ENCODE data around the gene LTB.

LTB gene

GRCh38 chr6:31585491-31585890 is 3.3 kb upstream of the LTB start:
- Histone ChIP-seq H3K4me1 (ENCODE audit: control insufficient read depth in 1 of 2, insufficient read depth in 2 of 2, low read length in 2 of 2) (peaks cover 15 to 29% of the 10 kb centered on the region in 2 donors), H3K27ac (ENCODE audit: low read depth, low read length) (no peak overlapping the region), H3K9ac (ENCODE audit: low read depth in 1 of 2, low read length in 2 of 2) (no peak overlapping the region)

GRCh38 chr6:31581434-31582229 is 592 bp downstream of the LTB start:
- H3K36me3 ChIP-seq (ENCODE audit: control insufficient read depth in 1 of 2, insufficient read depth in 2 of 2, low read length in 2 of 2): no peaks in the 10 kb centered on the region
- peak overlapping the region; percentile 91 to 92 for H3K4me3 ChIP-seq (ENCODE audit: low read depth in 1 of 2, low read length in 2 of 2)
- peak overlapping the region; percentile 64 for H3K27ac ChIP-seq (ENCODE audit: low read depth, low read length)
- H3K9ac ChIP-seq (ENCODE audit: low read depth in 1 of 2, low read length in 2 of 2): peak overlapping the region; percentile 71 to 99
- peaks cover 0 to 5% of the 10 kb centered on the region in 2 donors for H3K27me3 ChIP-seq (ENCODE audit: control insufficient read depth in 1 of 2, insufficient read depth in 2 of 2, low read length in 2 of 2)
- H3K4me1 ChIP-seq (ENCODE audit: control insufficient read depth in 1 of 2, insufficient read depth in 2 of 2, low read length in 2 of 2): peaks cover 17 to 28% of the 10 kb centered on the region in 2 donors
- no peaks in the 10 kb centered on the region for H3K9me3 ChIP-seq (ENCODE audit: control insufficient read depth in 1 of 2, low read length in 2 of 2)

More at GRCh38 chr6:31585491-31585890, 3.3 kb upstream of the LTB start:
- no peak overlapping the region for H3K4me3 ChIP-seq (ENCODE audit: low read depth in 1 of 2, low read length in 2 of 2)
- H3K9me3 ChIP-seq (ENCODE audit: control insufficient read depth in 1 of 2, low read length in 2 of 2): no peaks in the 10 kb centered on the region
- peaks cover 0 to 5% of the 10 kb centered on the region in 2 donors for H3K27me3 ChIP-seq (ENCODE audit: control insufficient read depth in 1 of 2, insufficient read depth in 2 of 2, low read length in 2 of 2)
- H3K36me3 ChIP-seq (ENCODE audit: control insufficient read depth in 1 of 2, insufficient read depth in 2 of 2, low read length in 2 of 2): no peaks in the 10 kb centered on the region

- no peaks in the 10 kb centered on the region for H3K9me3 ChIP-seq (ENCODE audit: control insufficient read depth in 1 of 2, low read length in 2 of 2)
- H3K9ac ChIP-seq (ENCODE audit: low read depth in 1 of 2, low read length in 2 of 2): peak overlapping the region; percentile 71 to 99
- peaks cover 17 to 23% of the 10 kb centered on the region in 2 donors for H3K4me1 ChIP-seq (ENCODE audit: control insufficient read depth in 1 of 2, insufficient read depth in 2 of 2, low read length in 2 of 2)
- H3K4me3 ChIP-seq (ENCODE audit: low read depth in 1 of 2, low read length in 2 of 2): peak overlapping the region; percentile 91 to 92
- peaks cover 0 to 5% of the 10 kb centered on the region in 2 donors for H3K27me3 ChIP-seq (ENCODE audit: control insufficient read depth in 1 of 2, insufficient read depth in 2 of 2, low read length in 2 of 2)
- H3K36me3 ChIP-seq (ENCODE audit: control insufficient read depth in 1 of 2, insufficient read depth in 2 of 2, low read length in 2 of 2): no peaks in the 10 kb centered on the region
- peak overlapping the region; percentile 64 for H3K27ac ChIP-seq (ENCODE audit: low read depth, low read length)
Observed at GRCh38 chr6:31580807-31581433, 1.3 kb downstream of the LTB start.

- H3K27ac ChIP-seq (ENCODE audit: low read depth, low read length): no peak overlapping the region
- no peaks in the 10 kb centered on the region for H3K9me3 ChIP-seq (ENCODE audit: control insufficient read depth in 1 of 2, low read length in 2 of 2)
- H3K4me1 ChIP-seq (ENCODE audit: control insufficient read depth in 1 of 2, insufficient read depth in 2 of 2, low read length in 2 of 2): peaks cover 17 to 18% of the 10 kb centered on the region in 2 donors
- peak overlapping the region; percentile 71 to 99 for H3K9ac ChIP-seq (ENCODE audit: low read depth in 1 of 2, low read length in 2 of 2)
- no peaks in the 10 kb centered on the region for H3K36me3 ChIP-seq (ENCODE audit: control insufficient read depth in 1 of 2, insufficient read depth in 2 of 2, low read length in 2 of 2)
- H3K4me3 ChIP-seq (ENCODE audit: low read depth in 1 of 2, low read length in 2 of 2): peak overlapping the region; percentile 91 to 92
- peaks cover 4 to 5% of the 10 kb centered on the region in 2 donors for H3K27me3 ChIP-seq (ENCODE audit: control insufficient read depth in 1 of 2, insufficient read depth in 2 of 2, low read length in 2 of 2)
Observed at GRCh38 chr6:31580438-31580740, 1.8 kb downstream of the LTB start.

- Histone ChIP-seq H3K9me3 (ENCODE audit: control insufficient read depth in 1 of 2, low read length in 2 of 2) (no peaks in the 10 kb centered on the region), H3K9ac (ENCODE audit: low read depth in 1 of 2, low read length in 2 of 2) (peak overlapping the region; percentile 71 to 99), H3K36me3 (ENCODE audit: control insufficient read depth in 1 of 2, insufficient read depth in 2 of 2, low read length in 2 of 2) (no peaks in the 10 kb centered on the region), H3K27me3 (ENCODE audit: control insufficient read depth in 1 of 2, insufficient read depth in 2 of 2, low read length in 2 of 2) (peaks cover 5% of the 10 kb centered on the region in 2 donors), H3K4me3 (ENCODE audit: low read depth in 1 of 2, low read length in 2 of 2) (peak overlapping the region; percentile 25 to 91), H3K27ac (ENCODE audit: low read depth, low read length) (no peak overlapping the region), H3K4me1 (ENCODE audit: control insufficient read depth in 1 of 2, insufficient read depth in 2 of 2, low read length in 2 of 2) (peaks cover 17% of the 10 kb centered on the region in 2 donors)
Observed at GRCh38 chr6:31579546-31580437, 2.4 kb downstream of the LTB start.

- Histone ChIP-seq H3K9me3 (ENCODE audit: control insufficient read depth in 1 of 2, low read length in 2 of 2) (no peaks in the 10 kb centered on the region), H3K27me3 (ENCODE audit: control insufficient read depth in 1 of 2, insufficient read depth in 2 of 2, low read length in 2 of 2) (peaks cover 5% of the 10 kb centered on the region in 2 donors), H3K36me3 (ENCODE audit: control insufficient read depth in 1 of 2, insufficient read depth in 2 of 2, low read length in 2 of 2) (no peaks in the 10 kb centered on the region), H3K27ac (ENCODE audit: low read depth, low read length) (no peak overlapping the region), H3K9ac (ENCODE audit: low read depth in 1 of 2, low read length in 2 of 2) (no peak overlapping the region), H3K4me1 (ENCODE audit: control insufficient read depth in 1 of 2, insufficient read depth in 2 of 2, low read length in 2 of 2) (peaks cover 17% of the 10 kb centered on the region in 2 donors), H3K4me3 (ENCODE audit: low read depth in 1 of 2, low read length in 2 of 2) (no peak overlapping the region)
Observed at GRCh38 chr6:31579119-31579505, 3.1 kb downstream of the LTB start.

GRCh38 chr6:31578184-31579118 is 3.8 kb downstream of the LTB start:
- Histone ChIP-seq H3K9me3 (ENCODE audit: control insufficient read depth in 1 of 2, low read length in 2 of 2) (no peaks in the 10 kb centered on the region), H3K27me3 (ENCODE audit: control insufficient read depth in 1 of 2, insufficient read depth in 2 of 2, low read length in 2 of 2) (peaks cover 5% of the 10 kb centered on the region in 2 donors), H3K9ac (ENCODE audit: low read depth in 1 of 2, low read length in 2 of 2) (no peak overlapping the region), H3K4me1 (ENCODE audit: control insufficient read depth in 1 of 2, insufficient read depth in 2 of 2, low read length in 2 of 2) (peaks cover 17% of the 10 kb centered on the region in 2 donors), H3K27ac (ENCODE audit: low read depth, low read length) (no peak overlapping the region), H3K36me3 (ENCODE audit: control insufficient read depth in 1 of 2, insufficient read depth in 2 of 2, low read length in 2 of 2) (no peaks in the 10 kb centered on the region), H3K4me3 (ENCODE audit: low read depth in 1 of 2, low read length in 2 of 2) (no peak overlapping the region)

- H3K9ac ChIP-seq (ENCODE audit: low read depth in 1 of 2, low read length in 2 of 2): no peak overlapping the region
- peaks cover 1 to 5% of the 10 kb centered on the region in 2 donors for H3K27me3 ChIP-seq (ENCODE audit: control insufficient read depth in 1 of 2, insufficient read depth in 2 of 2, low read length in 2 of 2)
- H3K9me3 ChIP-seq (ENCODE audit: control insufficient read depth in 1 of 2, low read length in 2 of 2): no peaks in the 10 kb centered on the region
- H3K4me1 ChIP-seq (ENCODE audit: control insufficient read depth in 1 of 2, insufficient read depth in 2 of 2, low read length in 2 of 2): peaks cover 12 to 17% of the 10 kb centered on the region in 2 donors
- H3K27ac ChIP-seq (ENCODE audit: low read depth, low read length): no peak overlapping the region
- H3K36me3 ChIP-seq (ENCODE audit: control insufficient read depth in 1 of 2, insufficient read depth in 2 of 2, low read length in 2 of 2): no peaks in the 10 kb centered on the region
- H3K4me3 ChIP-seq (ENCODE audit: low read depth in 1 of 2, low read length in 2 of 2): peak overlapping the region; percentile 51 to 60
Observed at GRCh38 chr6:31577579-31577966, 4.7 kb downstream of the LTB start.

- Histone ChIP-seq H3K9me3 (ENCODE audit: control insufficient read depth in 1 of 2, low read length in 2 of 2) (no peaks in the 10 kb centered on the region), H3K27me3 (ENCODE audit: control insufficient read depth in 1 of 2, insufficient read depth in 2 of 2, low read length in 2 of 2) (peaks cover 0 to 5% of the 10 kb centered on the region in 2 donors), H3K4me1 (ENCODE audit: control insufficient read depth in 1 of 2, insufficient read depth in 2 of 2, low read length in 2 of 2) (peaks cover 10 to 13% of the 10 kb centered on the region in 2 donors), H3K4me3 (ENCODE audit: low read depth in 1 of 2, low read length in 2 of 2) (peak overlapping the region; percentile 51 to 60), H3K27ac (ENCODE audit: low read depth, low read length) (no peak overlapping the region), H3K36me3 (ENCODE audit: control insufficient read depth in 1 of 2, insufficient read depth in 2 of 2, low read length in 2 of 2) (no peaks in the 10 kb centered on the region), H3K9ac (ENCODE audit: low read depth in 1 of 2, low read length in 2 of 2) (peak overlapping the region in 1 of 2 donors; percentile 12)
Observed at GRCh38 chr6:31576897-31577578, 5.2 kb downstream of the LTB start.

Measured in duodenal mucosa (tissue), 2 donors.